IMR-90 (cell line): ENCODE measurements around the gene CDKL5. TPM values are rescaled to one million over a fixed set of nuclear protein-coding genes. Genes with fewer than 3 reads are reported as not detected.

Experiments
- ATAC-seq: fragments of 200-7000 bp; cut with Tn5 transposase; 2 replicates; pipeline ENCODE4 v1.9.1; 2020; ENCODE audit warnings: low read depth, mild to moderate bottlenecking, moderate library complexity
- BruUV-seq: library from RNA; stranded (reverse); fragments of 400-500 nt; replicated peaks from 2 replicates; lab custom pipeline; 2021; lab: Mats Ljungman, UMichigan
- CTCF ChIA-PET: fragments of 300-600 bp; formaldehyde crosslinking; extraction: SDS; loops from one replicate; lab custom pipeline; 2021; ENCODE audit warnings: antibody characterized with exemption; lab: Yijun Ruan, JAX
- POLR2A ChIA-PET: fragments of 300-600 bp; sonication (Branson Sonifier 250); formaldehyde crosslinking; loops from one replicate; lab custom pipeline; 2022; ENCODE audit warnings: antibody characterized with exemption; ENCODE audit not compliant: unreplicated experiment; lab: Charles Lee
- DNase-seq: peaks from one replicate; pipeline ENCODE4 v3.0.0; 2013
- H2AFZ ChIP-seq: replicated peaks from 2 replicates; pipeline ENCODE3; 2013; ENCODE audit warnings: low read length, mild to moderate bottlenecking; ENCODE audit not compliant: poor library complexity
- H2AK5ac ChIP-seq: 2 replicates; pipeline ENCODE4 v1.6.1; 2013; ENCODE audit warnings: low read depth, low read length, inconsistent platforms
- H2AK9ac ChIP-seq: replicated peaks from 2 replicates; pipeline ENCODE3; 2013; ENCODE audit warnings: mild to moderate bottlenecking, low read depth, low read length, moderate library complexity; ENCODE audit not compliant: poor library complexity
- H2BK120ac ChIP-seq: 2 replicates; pipeline ENCODE4 v1.6.1; 2013; ENCODE audit warnings: low read depth, low read length, inconsistent platforms
- H2BK15ac ChIP-seq: 3 replicates; pipeline ENCODE4 v1.6.1; 2013; ENCODE audit warnings: low read depth, low read length, inconsistent platforms
- H2BK20ac ChIP-seq: 2 replicates; pipeline ENCODE4 v1.6.1; 2013; ENCODE audit warnings: low read depth, mild to moderate bottlenecking, inconsistent platforms, low read length, moderate library complexity
- H2BK5ac ChIP-seq: 2 replicates; pipeline ENCODE4 v1.6.1; 2013; ENCODE audit warnings: mild to moderate bottlenecking, low read depth, low read length, inconsistent platforms; ENCODE audit not compliant: poor library complexity, severe bottlenecking
- H3K14ac ChIP-seq: replicated peaks from 2 replicates; pipeline ENCODE4 v1.6.1; 2013; ENCODE audit warnings: low read depth, low read length, inconsistent platforms
- H3K18ac ChIP-seq: 2 replicates; pipeline ENCODE4 v1.6.1; 2013; ENCODE audit warnings: low read depth, low read length, control low read depth
- H3K23ac ChIP-seq: 2 replicates; pipeline ENCODE4 v1.6.1; 2013; ENCODE audit warnings: low read depth, low read length, inconsistent platforms
- H3K27ac ChIP-seq: 2 replicates; pipeline ENCODE4 v1.5.1; 2013; ENCODE audit warnings: mild to moderate bottlenecking, control low read depth, low read length; ENCODE audit not compliant: insufficient read depth
- H3K27me3 ChIP-seq: 2 replicates; pipeline ENCODE4 v1.6.1; 2013; ENCODE audit warnings: low read length; ENCODE audit not compliant: control insufficient read depth, insufficient read depth
- H3K36me3 ChIP-seq: 2 replicates; pipeline ENCODE4 v1.6.1; 2013; ENCODE audit warnings: low read length, mixed read lengths; ENCODE audit not compliant: control insufficient read depth, insufficient read depth
- H3K4ac ChIP-seq: 2 replicates; pipeline ENCODE4 v1.6.1; 2013; ENCODE audit warnings: low read depth, low read length, inconsistent platforms
- H3K4me1 ChIP-seq: 2 replicates; pipeline ENCODE4 v1.6.1; 2013; ENCODE audit warnings: low read length, mixed read lengths; ENCODE audit not compliant: control insufficient read depth, insufficient read depth
- H3K4me2 ChIP-seq: 2 replicates; pipeline ENCODE4 v1.6.1; 2013; ENCODE audit warnings: low read depth, mild to moderate bottlenecking, control low read depth, low read length, moderate library complexity
- H3K4me3 ChIP-seq: 2 replicates; pipeline ENCODE4 v1.5.1; 2013; ENCODE audit warnings: low read depth, mild to moderate bottlenecking, control low read depth, low read length, moderate library complexity; ENCODE audit not compliant: insufficient read depth
- H3K56ac ChIP-seq: 2 replicates; pipeline ENCODE4 v1.6.1; 2013; ENCODE audit warnings: low read length, inconsistent platforms; ENCODE audit not compliant: insufficient read depth; ENCODE audit errors: extremely low read depth
- H3K79me1 ChIP-seq, 2 experiments: 2 replicates each; pipeline ENCODE4 v1.6.1; 2013; ENCODE audit warnings: low read length in 2 of 2, inconsistent platforms in 1 of 2, low read depth in 1 of 2
- H3K9ac ChIP-seq: 2 replicates; pipeline ENCODE4 v1.6.1; 2013; ENCODE audit warnings: low read depth, low read length, control low read depth
- H3K9me1 ChIP-seq: 2 replicates; pipeline ENCODE4 v1.6.1; 2013; ENCODE audit warnings: low read length, inconsistent platforms; ENCODE audit not compliant: insufficient read depth
- H3K9me3 ChIP-seq: 2 replicates; pipeline ENCODE4 v1.6.1; 2013; ENCODE audit warnings: low read length; ENCODE audit not compliant: control insufficient read depth, insufficient read depth
- H4K20me1 ChIP-seq: 2 replicates; pipeline ENCODE4 v1.6.1; 2013; ENCODE audit warnings: low read length, inconsistent platforms; ENCODE audit not compliant: insufficient read depth
- H4K5ac ChIP-seq: 2 replicates; pipeline ENCODE4 v1.6.1; 2013; ENCODE audit warnings: mild to moderate bottlenecking, low read depth, low read length, control low read depth
- H4K8ac ChIP-seq, 2 experiments: 2 replicates each; pipeline ENCODE4 v1.6.1; 2013; ENCODE audit warnings: low read depth in 2 of 2, low read length in 2 of 2, control low read depth in 1 of 2, inconsistent platforms in 1 of 2
- H4K91ac ChIP-seq: 2 replicates; pipeline ENCODE4 v1.6.1; 2013; ENCODE audit warnings: low read depth, low read length, inconsistent platforms; ENCODE audit not compliant: insufficient read depth
- BHLHE40 ChIP-seq: fragments of 150-350 bp; IDR thresholded peaks from 2 replicates; pipeline ENCODE4 v1.6.1; 2016; ENCODE audit warnings: mild to moderate bottlenecking, low read depth, low read length
- CEBPB ChIP-seq: IDR thresholded peaks from 2 replicates; pipeline ENCODE4 v1.6.1; 2012; ENCODE audit warnings: low read depth, low read length, improper control_type of control experiment
- CHD1 ChIP-seq: IDR thresholded peaks from 2 replicates; pipeline ENCODE4 v1.6.1; 2012; ENCODE audit warnings: low read depth, low read length, improper control_type of control experiment
- FOS ChIP-seq: fragments of 150-350 bp; IDR thresholded peaks from 2 replicates; pipeline ENCODE4 v1.6.1; 2016; ENCODE audit warnings: low read depth, low read length
- MAFK ChIP-seq: IDR thresholded peaks from 2 replicates; pipeline ENCODE4 v1.6.1; 2012; ENCODE audit warnings: low read depth, low read length, improper control_type of control experiment
- MAZ ChIP-seq: IDR thresholded peaks from 2 replicates; pipeline ENCODE4 v1.6.1; 2012; ENCODE audit warnings: low read depth, mild to moderate bottlenecking, low read length, improper control_type of control experiment, moderate library complexity, borderline replicate concordance
- MXI1 ChIP-seq: IDR thresholded peaks from 2 replicates; pipeline ENCODE4 v1.6.1; 2012; ENCODE audit warnings: low read depth, mild to moderate bottlenecking, low read length, moderate library complexity, borderline replicate concordance
- NFE2L2 ChIP-seq: fragments of 150-350 bp; IDR thresholded peaks from 2 replicates; pipeline ENCODE4 v1.6.1; 2016; ENCODE audit warnings: low read depth, mild to moderate bottlenecking, low read length
- POLR2A ChIP-seq: IDR thresholded peaks from 2 replicates; pipeline ENCODE4 v1.6.1; 2012; ENCODE audit warnings: mild to moderate bottlenecking, low read depth, low read length
- RAD21 ChIP-seq: IDR thresholded peaks from 2 replicates; pipeline ENCODE4 v1.6.1; 2012; ENCODE audit warnings: low read length, improper control_type of control experiment
- RCOR1 ChIP-seq: IDR thresholded peaks from 2 replicates; pipeline ENCODE4 v1.6.1; 2012; ENCODE audit warnings: mild to moderate bottlenecking, low read length, improper control_type of control experiment; ENCODE audit not compliant: insufficient replicate concordance
- RFX5 ChIP-seq: IDR thresholded peaks from 2 replicates; pipeline ENCODE4 v1.8.0; 2012; ENCODE audit warnings: low read depth, mild to moderate bottlenecking, low read length, moderate library complexity
- SMC3 ChIP-seq: fragments of 150-350 bp; IDR thresholded peaks from 2 replicates; pipeline ENCODE4 v1.6.1; 2016; ENCODE audit warnings: low read depth, mild to moderate bottlenecking, antibody characterized with exemption, low read length, moderate library complexity
- WGBS, 2 experiments: methylation state at CpG; one replicate each; pipeline versions ENCODE4 v1.1.5 to v1.1.7; 2013; ENCODE audit warnings: missing lambda C conversion rate in 2 of 2; ENCODE audit not compliant: insufficient read length in 1 of 2; ENCODE audit errors: extremely low coverage in 2 of 2; 5-methylcytosine and 5-hydroxymethylcytosine counted together
- dilution Hi-C: fragments of 300-500 bp; cut with HindIII; formaldehyde crosslinking; loops from one replicate; pipeline ENCODE4 v1.14.3; 2018; ENCODE audit warnings: low sequenced_read_pairs; ENCODE audit not compliant: unreplicated experiment
- in situ Hi-C: fragments of 300-500 bp; cut with MboI; formaldehyde crosslinking; loops from 3 replicates; pipeline ENCODE4 v1.14.3; 2019; ENCODE audit warnings: low sequenced_read_pairs, inconsistent platforms, mixed read lengths
- intact Hi-C: fragments of 100-400 bp; cut with micrococcal nuclease; formaldehyde crosslinking; loops from 2 replicates; pipeline ENCODE4 v1.10.0; 2022
- polyA plus RNA-seq, 3 experiments: library from polyadenylated mRNA; depleted of rRNA; stranded (reverse); fragments of >200 nt; gene quantifications; 2 replicates each; pipeline ENCODE4 v1.2.3, GENCODE V29; 2012; ENCODE audit warnings: low replicate concordance in 1 of 3
- total RNA-seq: library from RNA; depleted of rRNA; stranded (reverse); fragments of >200 nt; gene quantifications from 2 replicates; pipeline ENCODE4 v1.2.3, GENCODE V29; 2012
- TF ChIP-seq, protein P1 (sequence below): fragments of 150-350 bp; IDR thresholded peaks from 2 replicates; pipeline ENCODE4 v1.6.1; 2016; ENCODE audit warnings: low read depth, mild to moderate bottlenecking, low read length, moderate library complexity, borderline replicate concordance
- TF ChIP-seq, protein P2 (sequence below): conservative IDR thresholded peaks from 2 replicates; pipeline ENCODE4 v1.5.1; 2012; ENCODE audit warnings: mild to moderate bottlenecking, low read depth, low read length, improper control_type of control experiment
- TF ChIP-seq, protein P3 (sequence below): fragments of 150-350 bp; IDR thresholded peaks from 2 replicates; pipeline ENCODE4 v1.6.1; 2017; ENCODE audit warnings: mild to moderate bottlenecking, antibody characterized with exemption, low read length, low read depth

CDKL5 gene
- total and polyA plus RNA-seq, 2 of the 4 experiments (the other 2 are of a cell fraction): 3.5 to 9.7 TPM

DNA sequence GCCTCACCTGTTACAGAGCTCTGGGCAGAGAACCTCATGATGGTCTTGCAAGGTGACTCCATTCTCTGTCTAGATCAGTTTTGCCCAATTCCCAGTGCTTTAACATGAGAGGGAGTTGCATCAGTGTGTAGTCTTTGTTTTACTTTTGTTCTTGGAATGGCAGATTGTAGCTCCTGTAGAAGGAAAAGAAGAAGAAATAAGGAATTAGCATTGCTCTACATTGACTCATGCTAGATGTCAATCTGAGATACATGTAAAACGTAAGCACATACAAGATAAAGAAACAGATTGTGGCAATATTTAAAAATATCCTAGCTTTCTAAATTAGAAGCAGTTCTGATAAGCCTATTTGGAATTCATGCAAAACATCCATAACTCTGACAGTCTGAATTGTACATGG lies 266.0 kb downstream of the CDKL5 start:
- Histone ChIP-seq H2AFZ (no peak overlapping the region), H3K27ac (no peak overlapping the region), H2AK5ac (no peak overlapping the region), H3K18ac (no peak overlapping the region), H3K4ac (no peak overlapping the region), H3K4me1 (no peaks in the 10 kb centered on the region), H2BK15ac (no peak overlapping the region), H3K14ac (no peak overlapping the region), H3K9ac (no peak overlapping the region), H4K8ac (no peak overlapping the region), H3K23ac (no peak overlapping the region), H2AK9ac (no peak overlapping the region), H3K36me3 (no peaks in the 10 kb centered on the region), H2BK120ac (no peak overlapping the region), H4K20me1 (no peaks in the 10 kb centered on the region), H3K9me3 (peaks cover 3% of the 10 kb centered on the region; the same call in 1 of the 2 replicates), H2BK5ac (no peak overlapping the region), H3K4me2 (no peak overlapping the region), H2BK20ac (no peak overlapping the region), H3K4me3 (no peak overlapping the region), H3K79me1 (no peaks in the 10 kb centered on the region), H3K56ac (no peak overlapping the region), H3K27me3 (peaks cover 3% of the 10 kb centered on the region; the same call in 1 of the 2 replicates), H4K5ac (no peak overlapping the region), H4K91ac (no peak overlapping the region), H3K9me1 (no peaks in the 10 kb centered on the region)
- DNase-seq: no peak
- dilution Hi-C loops (no loop called here), in situ Hi-C loops (no loop called here), intact Hi-C loops (no loop called here)
- ATAC-seq: no peak
- TF ChIP-seq, protein P1, sequence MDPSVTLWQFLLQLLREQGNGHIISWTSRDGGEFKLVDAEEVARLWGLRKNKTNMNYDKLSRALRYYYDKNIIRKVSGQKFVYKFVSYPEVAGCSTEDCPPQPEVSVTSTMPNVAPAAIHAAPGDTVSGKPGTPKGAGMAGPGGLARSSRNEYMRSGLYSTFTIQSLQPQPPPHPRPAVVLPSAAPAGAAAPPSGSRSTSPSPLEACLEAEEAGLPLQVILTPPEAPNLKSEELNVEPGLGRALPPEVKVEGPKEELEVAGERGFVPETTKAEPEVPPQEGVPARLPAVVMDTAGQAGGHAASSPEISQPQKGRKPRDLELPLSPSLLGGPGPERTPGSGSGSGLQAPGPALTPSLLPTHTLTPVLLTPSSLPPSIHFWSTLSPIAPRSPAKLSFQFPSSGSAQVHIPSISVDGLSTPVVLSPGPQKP: no peak
- TF ChIP-seq, protein P2, sequence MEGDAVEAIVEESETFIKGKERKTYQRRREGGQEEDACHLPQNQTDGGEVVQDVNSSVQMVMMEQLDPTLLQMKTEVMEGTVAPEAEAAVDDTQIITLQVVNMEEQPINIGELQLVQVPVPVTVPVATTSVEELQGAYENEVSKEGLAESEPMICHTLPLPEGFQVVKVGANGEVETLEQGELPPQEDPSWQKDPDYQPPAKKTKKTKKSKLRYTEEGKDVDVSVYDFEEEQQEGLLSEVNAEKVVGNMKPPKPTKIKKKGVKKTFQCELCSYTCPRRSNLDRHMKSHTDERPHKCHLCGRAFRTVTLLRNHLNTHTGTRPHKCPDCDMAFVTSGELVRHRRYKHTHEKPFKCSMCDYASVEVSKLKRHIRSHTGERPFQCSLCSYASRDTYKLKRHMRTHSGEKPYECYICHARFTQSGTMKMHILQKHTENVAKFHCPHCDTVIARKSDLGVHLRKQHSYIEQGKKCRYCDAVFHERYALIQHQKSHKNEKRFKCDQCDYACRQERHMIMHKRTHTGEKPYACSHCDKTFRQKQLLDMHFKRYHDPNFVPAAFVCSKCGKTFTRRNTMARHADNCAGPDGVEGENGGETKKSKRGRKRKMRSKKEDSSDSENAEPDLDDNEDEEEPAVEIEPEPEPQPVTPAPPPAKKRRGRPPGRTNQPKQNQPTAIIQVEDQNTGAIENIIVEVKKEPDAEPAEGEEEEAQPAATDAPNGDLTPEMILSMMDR: no peak
- TF ChIP-seq RFX5: no peak
- no peak for TF ChIP-seq NFE2L2
- no peak for TF ChIP-seq CHD1
- no peak for TF ChIP-seq BHLHE40
- TF ChIP-seq MAZ: no peak
- TF ChIP-seq POLR2A: no peak
- TF ChIP-seq, protein P3, sequence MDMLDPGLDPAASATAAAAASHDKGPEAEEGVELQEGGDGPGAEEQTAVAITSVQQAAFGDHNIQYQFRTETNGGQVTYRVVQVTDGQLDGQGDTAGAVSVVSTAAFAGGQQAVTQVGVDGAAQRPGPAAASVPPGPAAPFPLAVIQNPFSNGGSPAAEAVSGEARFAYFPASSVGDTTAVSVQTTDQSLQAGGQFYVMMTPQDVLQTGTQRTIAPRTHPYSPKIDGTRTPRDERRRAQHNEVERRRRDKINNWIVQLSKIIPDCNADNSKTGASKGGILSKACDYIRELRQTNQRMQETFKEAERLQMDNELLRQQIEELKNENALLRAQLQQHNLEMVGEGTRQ: no peak
- TF ChIP-seq RAD21: no peak
- no peak for TF ChIP-seq MAFK
- no peak for TF ChIP-seq SMC3
- TF ChIP-seq CEBPB: no peak
- no peak for TF ChIP-seq MXI1
- TF ChIP-seq RCOR1: no peak
- no peak for TF ChIP-seq FOS
- ChIA-PET POLR2A (no interaction called here), CTCF (no interaction called here)
- no TSS peak for BruUV-seq
- no CpG with 5 or more reads among the region's 1 CpG for whole genome bisulfite sequencing, 2 experiments
